Thoracic aorta (tissue), 2 donors: ENCODE data around the gene CMTM1. TPM values are rescaled to one million over a fixed set of nuclear protein-coding genes. Genes with fewer than 3 reads are reported as not detected.

Source experiments
- ATAC-seq: fragments of 150-250 bp; one replicate; pipeline ENCODE4 v1.8.0; 2017; ENCODE audit warnings: low read depth; ENCODE audit not compliant: insufficient number of reproducible peaks, low FRiP score
- DNase-seq: peaks from one replicate; pipeline ENCODE4 v3.0.0-alpha.2; 2020; ENCODE audit warnings: low spot score
- H3K27ac ChIP-seq, 2 donors: fragments of 200-600 bp; sonication (generic); 1 replicate in 1 of 2; 2 replicates in 1 of 2; pipeline ENCODE4 v1.5.1; 2016; ENCODE audit warnings: mild to moderate bottlenecking in 2 of 2, moderate library complexity in 2 of 2
- H3K27me3 ChIP-seq: fragments of 200-600 bp; sonication (generic); replicated peaks from 2 replicates; pipeline ENCODE4 v1.6.0; 2016; ENCODE audit warnings: mild to moderate bottlenecking; ENCODE audit not compliant: insufficient read depth
- H3K36me3 ChIP-seq: fragments of 200-600 bp; sonication (generic); one replicate; pipeline ENCODE4 v1.5.1; 2016
- H3K4me1 ChIP-seq, 2 donors: fragments of 200-600 bp; sonication (generic); 1 replicate in 1 of 2; 2 replicates in 1 of 2; pipeline versions ENCODE4 v1.5.1 to v1.6.0; 2016; ENCODE audit warnings: low read depth in 2 of 2, mild to moderate bottlenecking in 1 of 2; ENCODE audit not compliant: control insufficient read depth in 1 of 2
- H3K4me3 ChIP-seq: fragments of 200-600 bp; sonication (generic); 2 replicates; pipeline ENCODE4 v1.5.1; 2016; ENCODE audit warnings: mild to moderate bottlenecking
- H3K9me3 ChIP-seq: fragments of 200-600 bp; sonication (generic); 2 replicates; pipeline ENCODE4 v1.5.1; 2016
- CTCF ChIP-seq: fragments of 200-600 bp; sonication (generic); IDR thresholded peaks from one replicate; pipeline ENCODE4 v1.5.1; 2019; ENCODE audit warnings: antibody characterized with exemption
- total RNA-seq, 2 donors: library from RNA; depleted of rRNA; stranded (reverse); fragments of >200 nt; gene quantifications; one replicate each; pipeline versions ENCODE4 v1.1.0 to v1.2.3, GENCODE V29; 2016

The CMTM1 gene
- total RNA-seq, 2 donors from 2014 or later, result 0.81 to 7.5 TPM

DNA sequence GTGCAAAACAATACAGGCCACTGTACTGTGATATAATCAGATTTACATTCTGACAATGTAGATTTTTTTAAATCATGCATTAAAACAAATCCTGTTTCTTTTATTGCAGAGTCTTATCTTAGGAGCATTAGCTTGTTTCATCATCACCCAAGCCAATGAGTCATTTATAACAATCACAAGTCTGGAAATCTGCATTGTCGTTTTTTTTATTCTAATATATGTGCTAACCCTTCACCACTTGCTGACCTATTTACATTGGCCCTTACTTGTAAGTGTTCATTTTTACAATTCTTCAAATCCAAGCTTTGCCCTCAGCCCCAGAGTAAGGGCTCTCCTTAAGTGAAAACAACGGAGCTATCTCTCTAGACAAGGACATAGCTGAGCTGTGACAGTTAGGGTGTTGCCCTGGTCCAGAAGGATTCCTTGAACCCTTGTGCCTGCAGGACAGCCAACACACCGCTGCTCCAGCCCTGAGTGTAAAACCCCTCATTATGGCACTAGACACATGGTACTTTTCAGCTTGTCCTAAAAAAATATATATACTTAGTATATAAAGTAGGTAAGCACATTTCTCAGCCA is 3.7 kb downstream of the CMTM1 start:
- no peaks in the 10 kb centered on the region for H3K36me3 ChIP-seq
- H3K27me3 ChIP-seq, result no peaks in the 10 kb centered on the region
- ATAC-seq (no peak), DNase-seq (no peak)
- H3K4me1 ChIP-seq, result peaks cover 9 to 20% of the 10 kb centered on the region in 2 donors
- no peak for TF ChIP-seq CTCF
- H3K9me3 ChIP-seq, result no peaks in the 10 kb centered on the region
- no peak overlapping the region for H3K4me3 ChIP-seq
- H3K27ac ChIP-seq, result no peak overlapping the region

DNA sequence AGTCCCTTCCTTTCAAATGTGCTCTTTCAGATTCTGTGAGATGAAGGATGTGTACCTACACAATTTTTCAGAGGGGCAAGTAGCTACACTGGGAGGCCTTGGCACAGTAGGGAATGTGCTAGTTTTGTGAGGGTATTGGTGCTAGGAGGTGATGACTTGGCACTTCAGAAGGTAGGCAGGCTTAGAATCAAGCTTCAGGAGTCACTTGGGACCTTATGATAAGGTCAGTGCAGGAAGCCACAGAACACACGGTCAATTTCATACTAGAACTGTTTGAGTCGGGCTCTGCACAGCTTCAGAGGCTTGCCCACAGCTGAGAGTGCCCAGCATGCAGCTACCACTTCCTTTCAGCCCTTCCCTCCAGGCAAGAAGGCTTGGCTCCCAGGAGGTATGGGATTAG is 6.1 kb downstream of the CMTM1 start:
- DNase-seq (no peak), ATAC-seq (no peak)
- H3K9me3 ChIP-seq, result no peaks in the 10 kb centered on the region
- H3K4me1 ChIP-seq, result peaks cover 9 to 20% of the 10 kb centered on the region in 2 donors
- TF ChIP-seq CTCF, result no peak
- H3K27ac ChIP-seq, result no peak overlapping the region
- H3K4me3 ChIP-seq, result no peak overlapping the region
- H3K27me3 ChIP-seq, result no peaks in the 10 kb centered on the region
- no peaks in the 10 kb centered on the region for H3K36me3 ChIP-seq

GRCh38 chr16:66574081-66574480 is 7.8 kb downstream of the CMTM1 start:
- ATAC-seq (no peak), DNase-seq (no peak)
- no peak for TF ChIP-seq CTCF

GRCh38 chr16:66574531-66574930 is 8.3 kb downstream of the CMTM1 start:
- Histone ChIP-seq H3K4me1 (peaks cover 12 to 24% of the 10 kb centered on the region in 2 donors), H3K27me3 (no peaks in the 10 kb centered on the region), H3K36me3 (no peaks in the 10 kb centered on the region), H3K9me3 (no peaks in the 10 kb centered on the region), H3K27ac (no peak overlapping the region), H3K4me3 (no peak overlapping the region)
- no peak for ATAC-seq
- no peak for DNase-seq
- TF ChIP-seq CTCF, result no peak

More at GRCh38 chr16:66574081-66574480, 7.8 kb downstream of the CMTM1 start:
- H3K4me3 ChIP-seq, result no peak overlapping the region
- peaks cover 11 to 24% of the 10 kb centered on the region in 2 donors for H3K4me1 ChIP-seq
- no peaks in the 10 kb centered on the region for H3K36me3 ChIP-seq
- no peaks in the 10 kb centered on the region for H3K9me3 ChIP-seq
- H3K27me3 ChIP-seq, result no peaks in the 10 kb centered on the region
- H3K27ac ChIP-seq, result no peak overlapping the region

DNA sequence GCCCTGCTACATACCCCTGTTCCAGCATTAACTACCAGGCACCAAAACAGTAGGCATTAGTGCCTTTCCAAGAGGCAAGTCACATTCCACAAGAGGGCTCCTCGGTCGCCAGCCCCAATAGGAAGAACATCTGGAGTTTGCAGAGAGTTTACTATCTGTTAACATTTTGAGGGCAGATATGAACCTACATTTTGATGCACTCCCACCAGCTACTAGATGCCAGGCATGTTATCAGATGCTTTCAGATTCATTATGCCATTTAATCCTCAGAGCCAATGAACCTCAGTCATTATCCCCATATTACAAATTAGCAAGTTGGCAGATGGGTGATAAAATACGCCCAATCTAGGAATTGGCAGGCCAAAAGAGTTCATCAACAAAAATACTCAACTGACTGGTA is 8.8 kb downstream of the CMTM1 start:
- no peak overlapping the region for H3K4me3 ChIP-seq
- H3K27ac ChIP-seq, result no peak overlapping the region
- no peaks in the 10 kb centered on the region for H3K36me3 ChIP-seq
- H3K9me3 ChIP-seq, result no peaks in the 10 kb centered on the region
- H3K27me3 ChIP-seq, result no peaks in the 10 kb centered on the region
- TF ChIP-seq CTCF, result no peak
- DNase-seq (no peak), ATAC-seq (no peak)
- peaks cover 6 to 19% of the 10 kb centered on the region in 2 donors for H3K4me1 ChIP-seq
